Karpas-422 (cell line): Measurements from ENCODE around the gene PAPOLG. TPM values are rescaled to one million over a fixed set of nuclear protein-coding genes. Genes with fewer than 3 reads are reported as not detected.

Experiments
- DNase-seq: peaks from one replicate; pipeline ENCODE4 v3.0.0-alpha.2; 2015
- H2AFZ ChIP-seq: fragments of 200-600 bp; sonication (generic); 2 replicates; pipeline ENCODE4 v1.6.1; 2014; ENCODE audit warnings: antibody characterized with exemption, low read length, mixed read lengths
- H3K27ac ChIP-seq: fragments of 200-600 bp; sonication (generic); 2 replicates; pipeline ENCODE4 v1.5.1; 2014; ENCODE audit warnings: mild to moderate bottlenecking, low read length, moderate library complexity
- H3K27me3 ChIP-seq: fragments of 200-600 bp; sonication (generic); 2 replicates; pipeline ENCODE4 v1.6.1; 2014; ENCODE audit warnings: low read length, mixed read lengths
- H3K36me3 ChIP-seq: fragments of 200-600 bp; sonication (generic); 2 replicates; pipeline ENCODE4 v1.6.1; 2014; ENCODE audit warnings: low read length, mixed read lengths; ENCODE audit not compliant: insufficient read depth
- H3K4me1 ChIP-seq: fragments of 200-600 bp; sonication (generic); 2 replicates; pipeline ENCODE4 v1.6.1; 2014; ENCODE audit warnings: mild to moderate bottlenecking, low read length, mixed read lengths
- H3K4me2 ChIP-seq: fragments of 200-600 bp; sonication (generic); 2 replicates; pipeline ENCODE4 v1.6.1; 2014; ENCODE audit warnings: low read length, low read depth, mild to moderate bottlenecking; ENCODE audit not compliant: poor library complexity, severe bottlenecking
- H3K4me3 ChIP-seq: fragments of 200-600 bp; sonication (generic); 2 replicates; pipeline ENCODE4 v1.5.1; 2014; ENCODE audit warnings: mild to moderate bottlenecking, antibody characterized with exemption, low read length, mixed read lengths
- H3K79me2 ChIP-seq: fragments of 200-600 bp; sonication (generic); 2 replicates; pipeline ENCODE4 v1.6.1; 2014; ENCODE audit warnings: mild to moderate bottlenecking, low read length, mixed read lengths
- H3K9ac ChIP-seq: fragments of 200-600 bp; sonication (generic); 2 replicates; pipeline ENCODE4 v1.6.0; 2014; ENCODE audit warnings: low read length
- H3K9me2 ChIP-seq: fragments of 200-600 bp; sonication (generic), shearing (Covaris generic); replicated peaks from 2 replicates; pipeline ENCODE4 v1.6.0; 2014; ENCODE audit warnings: mild to moderate bottlenecking, low read length, moderate library complexity; ENCODE audit not compliant: insufficient read depth
- H3K9me3 ChIP-seq: fragments of 300-700, 200-600 bp; sonication (generic); 2 replicates; pipeline ENCODE4 v1.6.1; 2014; ENCODE audit warnings: low read length, mixed read lengths
- H4K20me1 ChIP-seq: fragments of 200-600 bp; sonication (generic); 2 replicates; pipeline ENCODE4 v1.6.1; 2014; ENCODE audit warnings: mild to moderate bottlenecking, antibody characterized with exemption, low read length, low read depth; ENCODE audit not compliant: insufficient read depth
- total RNA-seq: library from RNA; depleted of rRNA; stranded (reverse); fragments of >200 nt; shearing (Covaris generic); gene quantifications from 2 replicates; pipeline ENCODE4 v1.2.3, GENCODE V29; 2014; ENCODE audit warnings: low replicate concordance

The PAPOLG gene
- total RNA-seq, 1 experiment from 2014 or later: 41.3 TPM

GRCh38 chr2:60831921-60832320, 75.9 kb downstream of the PAPOLG start:
- Histone ChIP-seq H3K9me2 (no peaks in the 10 kb centered on the region), H3K79me2 (no peaks in the 10 kb centered on the region), H4K20me1 (no peaks in the 10 kb centered on the region), H3K27me3 (no peaks in the 10 kb centered on the region), H3K4me3 (no peak overlapping the region), H2AFZ (no peak overlapping the region), H3K27ac (no peak overlapping the region), H3K4me1 (peaks cover 8% of the 10 kb centered on the region), H3K9ac (no peak overlapping the region), H3K9me3 (no peaks in the 10 kb centered on the region), H3K36me3 (no peaks in the 10 kb centered on the region), H3K4me2 (no peak overlapping the region)
- no peak for DNase-seq

GRCh38 chr2:60832621-60833020, 76.6 kb downstream of the PAPOLG start:
- Histone ChIP-seq H3K36me3 (no peaks in the 10 kb centered on the region), H3K9me3 (no peaks in the 10 kb centered on the region), H4K20me1 (no peaks in the 10 kb centered on the region), H3K79me2 (no peaks in the 10 kb centered on the region), H3K9ac (no peak overlapping the region), H3K4me1 (peaks cover 11% of the 10 kb centered on the region), H3K27me3 (no peaks in the 10 kb centered on the region), H3K9me2 (no peaks in the 10 kb centered on the region), H3K4me2 (no peak overlapping the region), H3K27ac (no peak overlapping the region), H3K4me3 (no peak overlapping the region), H2AFZ (no peak overlapping the region)
- DNase-seq: no peak

GRCh38 chr2:60834270-60834717, 78.2 kb downstream of the PAPOLG start:
- Histone ChIP-seq H2AFZ (no peak overlapping the region), H3K79me2 (no peaks in the 10 kb centered on the region), H3K9me2 (no peaks in the 10 kb centered on the region), H3K9me3 (no peaks in the 10 kb centered on the region), H3K27ac (no peak overlapping the region), H3K4me1 (peaks cover 13% of the 10 kb centered on the region), H3K27me3 (no peaks in the 10 kb centered on the region), H3K4me2 (no peak overlapping the region), H3K9ac (no peak overlapping the region), H3K36me3 (no peaks in the 10 kb centered on the region), H4K20me1 (no peaks in the 10 kb centered on the region), H3K4me3 (no peak overlapping the region)
- no peak for DNase-seq

- H3K9me2 ChIP-seq: no peaks in the 10 kb centered on the region
- H3K4me2 ChIP-seq: no peak overlapping the region
- H3K27me3 ChIP-seq: no peaks in the 10 kb centered on the region
- DNase-seq: no peak
- no peak overlapping the region for H2AFZ ChIP-seq
- H3K9me3 ChIP-seq: no peaks in the 10 kb centered on the region
- H3K4me1 ChIP-seq: peaks cover 28% of the 10 kb centered on the region
- no peak overlapping the region for H3K27ac ChIP-seq
- no peaks in the 10 kb centered on the region for H3K79me2 ChIP-seq
- no peaks in the 10 kb centered on the region for H3K36me3 ChIP-seq
- H3K9ac ChIP-seq: no peak overlapping the region
- no peaks in the 10 kb centered on the region for H4K20me1 ChIP-seq
- H3K4me3 ChIP-seq: no peak overlapping the region
Measured at GRCh38 chr2:60836491-60836890, 80.4 kb downstream of the PAPOLG start.

GRCh38 chr2:60837123-60837522, 81.1 kb downstream of the PAPOLG start:
- no peak overlapping the region for H3K4me3 ChIP-seq
- no peaks in the 10 kb centered on the region for H3K27me3 ChIP-seq
- H2AFZ ChIP-seq: no peak overlapping the region
- H4K20me1 ChIP-seq: no peaks in the 10 kb centered on the region
- no peaks in the 10 kb centered on the region for H3K9me2 ChIP-seq
- H3K4me1 ChIP-seq: peaks cover 33% of the 10 kb centered on the region
- H3K9ac ChIP-seq: no peak overlapping the region
- H3K36me3 ChIP-seq: no peaks in the 10 kb centered on the region
- H3K9me3 ChIP-seq: no peaks in the 10 kb centered on the region
- DNase-seq: peak; percentile 46
- no peak overlapping the region for H3K4me2 ChIP-seq
- no peaks in the 10 kb centered on the region for H3K79me2 ChIP-seq
- no peak overlapping the region for H3K27ac ChIP-seq

- Histone ChIP-seq H2AFZ (no peak overlapping the region), H3K4me1 (peaks cover 47% of the 10 kb centered on the region), H3K4me3 (no peak overlapping the region), H3K79me2 (no peaks in the 10 kb centered on the region), H3K27me3 (no peaks in the 10 kb centered on the region), H3K9me3 (no peaks in the 10 kb centered on the region), H3K27ac (no peak overlapping the region), H3K4me2 (no peak overlapping the region), H3K36me3 (no peaks in the 10 kb centered on the region), H3K9me2 (no peaks in the 10 kb centered on the region), H4K20me1 (no peaks in the 10 kb centered on the region), H3K9ac (no peak overlapping the region)
- DNase-seq: no peak
Measured at GRCh38 chr2:60838481-60838880, 82.4 kb downstream of the PAPOLG start.

- Histone ChIP-seq H3K4me1 (peaks cover 54% of the 10 kb centered on the region), H3K9ac (no peak overlapping the region)
- DNase-seq: peak; percentile 73
Measured at GRCh38 chr2:60839126-60839813, 83.2 kb downstream of the PAPOLG start.

GRCh38 chr2:60840880-60841279, 84.8 kb downstream of the PAPOLG start:
- H3K9ac ChIP-seq: peak overlapping the region; percentile 22; the same call in 1 of the 2 replicates
- DNase-seq: peak; percentile 80
- H3K27me3 ChIP-seq: no peaks in the 10 kb centered on the region
- no peaks in the 10 kb centered on the region for H4K20me1 ChIP-seq
- peaks cover 54% of the 10 kb centered on the region for H3K4me1 ChIP-seq
- H3K4me3 ChIP-seq: peak overlapping the region; percentile 36
- no peaks in the 10 kb centered on the region for H3K36me3 ChIP-seq
- H3K9me3 ChIP-seq: no peaks in the 10 kb centered on the region
- peak overlapping the region; percentile 59 for H3K4me2 ChIP-seq
- peak overlapping the region; percentile 16; the same call in 1 of the 2 replicates for H2AFZ ChIP-seq
- no peaks in the 10 kb centered on the region for H3K9me2 ChIP-seq
- H3K79me2 ChIP-seq: no peaks in the 10 kb centered on the region
- peak overlapping the region; percentile 63 for H3K27ac ChIP-seq

More at GRCh38 chr2:60839126-60839813, 83.2 kb downstream of the PAPOLG start:
- Histone ChIP-seq H3K4me2 (no peak overlapping the region), H2AFZ (no peak overlapping the region), H3K79me2 (no peaks in the 10 kb centered on the region), H4K20me1 (no peaks in the 10 kb centered on the region), H3K36me3 (no peaks in the 10 kb centered on the region), H3K27ac (no peak overlapping the region), H3K9me2 (no peaks in the 10 kb centered on the region), H3K27me3 (no peaks in the 10 kb centered on the region), H3K9me3 (no peaks in the 10 kb centered on the region), H3K4me3 (no peak overlapping the region)
